Neuronal stem cell (in vitro differentiated cells): ENCODE data around the gene LMNA.

Source experiments
- DNase-seq: peaks from one replicate; pipeline ENCODE4 v3.0.0-alpha.2; 2013; ENCODE audit warnings: low spot score
- H2AFZ ChIP-seq: one replicate; pipeline ENCODE4 v1.6.1; 2013; ENCODE audit warnings: mild to moderate bottlenecking, low read length, inconsistent platforms
- H2AK5ac ChIP-seq: 2 replicates; pipeline ENCODE4 v1.6.1; 2013; ENCODE audit warnings: low read depth, mild to moderate bottlenecking, inconsistent platforms, low read length, moderate library complexity, mixed read lengths
- H2BK120ac ChIP-seq: 2 replicates; pipeline ENCODE4 v1.6.1; 2013; ENCODE audit warnings: low read depth, mild to moderate bottlenecking, inconsistent platforms, low read length, moderate library complexity, mixed read lengths
- H2BK12ac ChIP-seq: one replicate; pipeline ENCODE4 v1.6.1; 2013; ENCODE audit warnings: low read length, inconsistent platforms
- H2BK15ac ChIP-seq: 2 replicates; pipeline ENCODE4 v1.6.1; 2013; ENCODE audit warnings: mild to moderate bottlenecking, low read length, inconsistent platforms, mixed read lengths
- H2BK5ac ChIP-seq: one replicate; pipeline ENCODE4 v1.6.1; 2013; ENCODE audit warnings: inconsistent platforms, mild to moderate bottlenecking, low read length, moderate library complexity
- H3K14ac ChIP-seq: one replicate; pipeline ENCODE4 v1.6.1; 2013; ENCODE audit warnings: low read length, inconsistent platforms
- H3K18ac ChIP-seq: 2 replicates; pipeline ENCODE4 v1.6.1; 2013; ENCODE audit warnings: low read length, inconsistent platforms
- H3K23ac ChIP-seq: 2 replicates; pipeline ENCODE4 v1.6.1; 2013; ENCODE audit warnings: low read depth, mild to moderate bottlenecking, mixed read lengths, low read length, inconsistent platforms; ENCODE audit not compliant: poor library complexity
- H3K27ac ChIP-seq: replicated peaks from 3 replicates; pipeline ENCODE4 v1.5.1; 2013; ENCODE audit warnings: low read length, inconsistent platforms
- H3K27me3 ChIP-seq, 3 experiments: 2 replicates each; pipeline ENCODE4 v1.6.1; 2013; ENCODE audit warnings: low read length in 3 of 3, mild to moderate bottlenecking in 2 of 3, inconsistent platforms in 1 of 3, low read depth in 1 of 3, mixed read lengths in 1 of 3, moderate library complexity in 1 of 3; ENCODE audit not compliant: control insufficient read depth in 3 of 3, insufficient read depth in 3 of 3
- H3K36me3 ChIP-seq, 2 donors: replicated peaks in 1 of 2; 2 replicates each; pipeline ENCODE4 v1.6.1; 2013; ENCODE audit warnings: low read length in 2 of 2; ENCODE audit not compliant: control insufficient read depth in 2 of 2, insufficient read depth in 2 of 2
- H3K4ac ChIP-seq: 2 replicates; pipeline ENCODE4 v1.6.1; 2013; ENCODE audit warnings: inconsistent platforms, mild to moderate bottlenecking, low read length, moderate library complexity
- H3K4me1 ChIP-seq, 2 donors: 1 replicate in 1 of 2; 2 replicates in 1 of 2; pipeline ENCODE4 v1.6.1; 2013; ENCODE audit warnings: low read length in 2 of 2, low read depth in 1 of 2; ENCODE audit not compliant: control insufficient read depth in 2 of 2, insufficient read depth in 1 of 2
- H3K4me2 ChIP-seq: one replicate; pipeline ENCODE4 v1.6.1; 2013; ENCODE audit warnings: mild to moderate bottlenecking, low read length, inconsistent platforms; ENCODE audit not compliant: insufficient read depth, poor library complexity, severe bottlenecking
- H3K4me3 ChIP-seq, 2 donors: 2 replicates each; pipeline ENCODE4 v1.5.1; 2013; ENCODE audit warnings: low read length in 2 of 2, mild to moderate bottlenecking in 2 of 2, inconsistent platforms in 1 of 2, moderate library complexity in 1 of 2
- H3K79me1 ChIP-seq: one replicate; pipeline ENCODE4 v1.6.1; 2013; ENCODE audit warnings: low read depth, mild to moderate bottlenecking, inconsistent platforms, low read length, moderate library complexity
- H3K9ac ChIP-seq: one replicate; pipeline ENCODE4 v1.6.1; 2013; ENCODE audit warnings: mild to moderate bottlenecking, low read depth, low read length, inconsistent platforms; ENCODE audit not compliant: poor library complexity
- H3K9me3 ChIP-seq, 2 donors: replicated peaks in 1 of 2; 2 replicates each; pipeline versions ENCODE3 to v1.6.1; 2013; ENCODE audit warnings: low read length in 2 of 2, mild to moderate bottlenecking in 2 of 2, inconsistent platforms in 1 of 2, low read depth in 1 of 2, mixed read lengths in 1 of 2, moderate library complexity in 1 of 2; ENCODE audit not compliant: control insufficient read depth in 2 of 2, insufficient read depth in 1 of 2
- H4K8ac ChIP-seq: one replicate; pipeline ENCODE4 v1.6.1; 2013; ENCODE audit warnings: low read depth, mild to moderate bottlenecking, inconsistent platforms, low read length, moderate library complexity
- H4K91ac ChIP-seq: one replicate; pipeline ENCODE4 v1.6.1; 2013; ENCODE audit warnings: low read length, low read depth, mild to moderate bottlenecking, inconsistent platforms; ENCODE audit not compliant: poor library complexity
- WGBS, 2 donors: extraction: QIAGEN DNeasy Blood & Tissue Kit; methylation state at CpG; one replicate each; pipeline ENCODE4 v1.1.7; 2013; ENCODE audit warnings: missing lambda C conversion rate in 2 of 2, mixed read lengths in 1 of 2; ENCODE audit not compliant: insufficient read length in 2 of 2, insufficient replicate concordance in 1 of 2; ENCODE audit errors: extremely low coverage in 2 of 2; 5-methylcytosine and 5-hydroxymethylcytosine counted together

Gene LMNA

GRCh38 chr1:156134716-156135435 lies 20.4 kb downstream of the LMNA start:
- H2AK5ac ChIP-seq: no peak overlapping the region
- H2BK120ac ChIP-seq: no peak overlapping the region
- no peak overlapping the region for H2AFZ ChIP-seq
- no peak overlapping the region for H2BK12ac ChIP-seq
- H3K79me1 ChIP-seq: peaks cover 1% of the 10 kb centered on the region
- H3K18ac ChIP-seq: no peak overlapping the region
- H3K9me3 ChIP-seq: peaks cover 0 to 2% of the 10 kb centered on the region in 2 donors
- no peak overlapping the region for H4K91ac ChIP-seq
- H3K4me1 ChIP-seq: peaks cover 3 to 4% of the 10 kb centered on the region in 2 donors
- H3K9ac ChIP-seq: no peak overlapping the region
- no peak overlapping the region for H3K23ac ChIP-seq
- H3K4ac ChIP-seq: no peak overlapping the region
- no peak for DNase-seq
- no CpG with 5 or more reads among the region's 18 CpGs for WGBS, 2 donors
- no peak overlapping the region for H3K4me3 ChIP-seq
- no peak overlapping the region for H2BK5ac ChIP-seq
- no peak overlapping the region for H3K14ac ChIP-seq
- H3K36me3 ChIP-seq: peaks cover 59 to 90% of the 10 kb centered on the region in 2 donors
- H3K27me3 ChIP-seq: no peaks in the 10 kb centered on the region
- no peak overlapping the region for H3K27ac ChIP-seq
- no peak overlapping the region for H4K8ac ChIP-seq
- no peak overlapping the region for H2BK15ac ChIP-seq
- no peak overlapping the region for H3K4me2 ChIP-seq

GRCh38 chr1:156135930-156136871 lies 21.7 kb downstream of the LMNA start:
- Histone ChIP-seq H2BK120ac (no peak overlapping the region), H4K91ac (no peak overlapping the region), H3K9me3 (peaks cover 0 to 2% of the 10 kb centered on the region in 2 donors), H3K4me2 (no peak overlapping the region), H2BK12ac (no peak overlapping the region), H2BK15ac (no peak overlapping the region), H3K36me3 (peaks cover 57 to 93% of the 10 kb centered on the region in 2 donors), H2BK5ac (peak overlapping the region; percentile 6), H2AK5ac (no peak overlapping the region), H3K4me3 (no peak overlapping the region), H3K4me1 (no peaks in the 10 kb centered on the region), H4K8ac (no peak overlapping the region), H3K14ac (no peak overlapping the region), H3K9ac (no peak overlapping the region), H3K79me1 (peaks cover 1% of the 10 kb centered on the region), H3K18ac (no peak overlapping the region), H3K23ac (no peak overlapping the region), H3K27ac (no peak overlapping the region), H3K4ac (no peak overlapping the region), H2AFZ (no peak overlapping the region), H3K27me3 (no peaks in the 10 kb centered on the region)
- DNase-seq: no peak
- no CpG with 5 or more reads among the region's 34 CpGs for WGBS, 2 donors

GRCh38 chr1:156136970-156137483 lies 22.5 kb downstream of the LMNA start:
- H3K79me1 ChIP-seq: peaks cover 1% of the 10 kb centered on the region
- H3K27me3 ChIP-seq: no peaks in the 10 kb centered on the region
- no peak overlapping the region for H3K9ac ChIP-seq
- no peak overlapping the region for H2BK12ac ChIP-seq
- no peaks in the 10 kb centered on the region for H3K4me1 ChIP-seq
- H3K4ac ChIP-seq: no peak overlapping the region
- no peak overlapping the region for H2AK5ac ChIP-seq
- no peak overlapping the region for H3K18ac ChIP-seq
- H3K36me3 ChIP-seq: peaks cover 52 to 85% of the 10 kb centered on the region in 2 donors
- H3K9me3 ChIP-seq: peaks cover 0 to 2% of the 10 kb centered on the region in 2 donors
- H3K4me2 ChIP-seq: no peak overlapping the region
- no peak overlapping the region for H3K14ac ChIP-seq
- no peak overlapping the region for H3K27ac ChIP-seq
- H2AFZ ChIP-seq: no peak overlapping the region
- H2BK15ac ChIP-seq: no peak overlapping the region
- H2BK5ac ChIP-seq: peak overlapping the region; percentile 6
- H3K4me3 ChIP-seq: no peak overlapping the region
- H2BK120ac ChIP-seq: no peak overlapping the region
- no peak for DNase-seq
- no peak overlapping the region for H4K91ac ChIP-seq
- H4K8ac ChIP-seq: no peak overlapping the region
- no CpG with 5 or more reads among the region's 12 CpGs for WGBS, 2 donors
- no peak overlapping the region for H3K23ac ChIP-seq

- WGBS, 2 donors: no CpG with 5 or more reads among the region's 22 CpGs
- Histone ChIP-seq H4K8ac (no peak overlapping the region), H3K18ac (peak overlapping the region; percentile 21), H3K9ac (no peak overlapping the region), H3K4me1 (no peaks in the 10 kb centered on the region), H2AK5ac (no peak overlapping the region), H2BK120ac (no peak overlapping the region), H2BK15ac (no peak overlapping the region), H2BK5ac (no peak overlapping the region), H3K27ac (no peak overlapping the region), H2BK12ac (no peak overlapping the region), H3K9me3 (peaks cover 0 to 2% of the 10 kb centered on the region in 2 donors), H3K4me3 (no peak overlapping the region), H3K4ac (no peak overlapping the region), H2AFZ (no peak overlapping the region), H3K79me1 (peaks cover 1% of the 10 kb centered on the region), H3K27me3 (no peaks in the 10 kb centered on the region), H4K91ac (no peak overlapping the region), H3K4me2 (no peak overlapping the region), H3K14ac (no peak overlapping the region), H3K23ac (no peak overlapping the region), H3K36me3 (peaks cover 49 to 74% of the 10 kb centered on the region in 2 donors)
- no peak for DNase-seq
These were observed 24.0 kb downstream of the LMNA start for GRCh38 chr1:156138458-156138867.
